PC-9 (cell line): ENCODE data around the gene ZDHHC14. TPM values are rescaled to one million over a fixed set of nuclear protein-coding genes. Genes with fewer than 3 reads are reported as not detected.

Experiments
- BruUV-seq: library from RNA; stranded (reverse); fragments of 400-500 nt; replicated peaks from 2 replicates; lab custom pipeline; 2021; lab: Mats Ljungman, UMichigan
- CTCF ChIA-PET: fragments of 300-600 bp; sonication (Branson Sonifier 250); formaldehyde crosslinking; loops from one replicate; lab custom pipeline; 2022; ENCODE audit warnings: antibody characterized with exemption; lab: Charles Lee
- POLR2A ChIA-PET: fragments of 300-600 bp; sonication (Branson Sonifier 250); formaldehyde crosslinking; loops from one replicate; lab custom pipeline; 2022; ENCODE audit warnings: antibody characterized with exemption; ENCODE audit not compliant: unreplicated experiment; lab: Charles Lee
- DNase-seq, 2 experiments: peaks; one replicate each; pipeline versions ENCODE4 v3.0.0 to v3.0.0-alpha.2; 2015 to 2022; ENCODE audit warnings: mixed read lengths in 1 of 2
- H2AFZ ChIP-seq: fragments of 200-600 bp; sonication (generic); 2 replicates; pipeline ENCODE4 v1.8.1; 2017; ENCODE audit warnings: antibody characterized with exemption
- H3F3A ChIP-seq: fragments of 200-600 bp; sonication (generic); 2 replicates; pipeline ENCODE4 v1.8.1; 2017; ENCODE audit warnings: antibody characterized with exemption, mild to moderate bottlenecking, low read depth; ENCODE audit not compliant: insufficient read depth
- H3K27ac ChIP-seq: fragments of 200-600 bp; sonication (generic); 2 replicates; pipeline ENCODE4 v1.6.1; 2016; ENCODE audit warnings: mixed run types
- H3K27me3 ChIP-seq: fragments of 200-600 bp; sonication (generic); 2 replicates; pipeline ENCODE4 v1.6.1; 2016; ENCODE audit warnings: low read depth, mixed run types; ENCODE audit not compliant: insufficient read depth
- H3K36me3 ChIP-seq: fragments of 200-600 bp; sonication (generic); 2 replicates; pipeline ENCODE4 v1.6.1; 2016; ENCODE audit warnings: low read depth, mixed run types
- H3K4me1 ChIP-seq: fragments of 200-600 bp; sonication (generic); replicated peaks from 2 replicates; pipeline ENCODE4 v1.6.1; 2016; ENCODE audit warnings: mixed run types; ENCODE audit not compliant: insufficient read depth
- H3K4me2 ChIP-seq: fragments of 200-600 bp; sonication (generic); 2 replicates; pipeline ENCODE4 v1.6.1; 2017; ENCODE audit warnings: mixed run types
- H3K4me3 ChIP-seq: fragments of 200-600 bp; sonication (generic); 2 replicates; pipeline ENCODE4 v1.6.1; 2016; ENCODE audit warnings: mixed run types
- H3K79me2 ChIP-seq: fragments of 200-600 bp; sonication (generic); 2 replicates; pipeline ENCODE4 v1.6.1; 2017; ENCODE audit warnings: low read depth, mixed run types
- H3K9me2 ChIP-seq: fragments of 200-600 bp; sonication (generic); 2 replicates; pipeline ENCODE4 v1.8.1; 2017; ENCODE audit warnings: mild to moderate bottlenecking; ENCODE audit not compliant: insufficient read depth
- H3K9me3 ChIP-seq: fragments of 200-600 bp; sonication (generic); 2 replicates; pipeline ENCODE4 v1.8.1; 2016; ENCODE audit warnings: low read depth; ENCODE audit not compliant: insufficient read depth
- H4K20me1 ChIP-seq: fragments of 200-600 bp; sonication (generic); 2 replicates; pipeline ENCODE4 v1.8.1; 2017; ENCODE audit not compliant: insufficient read depth
- EZH2 ChIP-seq: fragments of 200-600 bp; sonication (generic); IDR thresholded peaks from 2 replicates; pipeline ENCODE4 v1.8.0; 2017; ENCODE audit warnings: antibody characterized with exemption, low read depth
- intact Hi-C: fragments of 100-400 bp; cut with micrococcal nuclease; formaldehyde crosslinking; loops from one replicate; pipeline ENCODE4 v1.10.0; 2022; ENCODE audit not compliant: unreplicated experiment
- total RNA-seq: library from RNA; stranded (reverse); gene quantifications from 2 replicates; pipeline ENCODE4 v1.2.3, GENCODE V29; 2021
- TF ChIP-seq, protein P1 (sequence below): fragments of 200-600 bp; sonication (generic); conservative IDR thresholded peaks from 2 replicates; pipeline ENCODE4 v1.6.1; 2017; ENCODE audit warnings: mixed run types, antibody characterized with exemption, mild to moderate bottlenecking, moderate library complexity

The ZDHHC14 gene
- total RNA-seq, 1 experiment from 2014 or later, result 5.6 TPM

DNA sequence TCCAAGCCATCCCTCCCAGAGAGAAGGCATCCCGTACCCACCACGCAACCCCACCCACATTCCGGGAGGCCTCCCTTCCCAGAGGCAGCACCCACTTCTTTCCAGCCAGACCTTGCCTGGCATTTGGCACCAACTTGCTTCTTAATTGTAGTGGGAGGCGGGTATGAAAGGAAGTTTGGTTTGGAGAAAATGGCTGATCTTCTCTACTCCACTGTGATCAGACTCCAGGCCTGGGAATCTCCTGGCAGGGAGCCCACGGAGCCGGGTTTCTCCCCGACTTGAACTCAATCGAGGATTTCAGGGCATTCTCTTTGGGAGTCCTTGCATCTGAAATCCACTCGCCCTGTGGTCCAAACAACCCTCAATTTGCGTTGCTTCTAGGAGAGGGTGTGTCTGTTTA, 107.1 kb downstream of the ZDHHC14 start:
- Histone ChIP-seq H3K36me3 (no peaks in the 10 kb centered on the region), H4K20me1 (no peaks in the 10 kb centered on the region), H3K4me3 (no peak overlapping the region), H3K4me2 (no peak overlapping the region), H3K27ac (no peak overlapping the region), H2AFZ (no peak overlapping the region), H3F3A (no peaks in the 10 kb centered on the region), H3K4me1 (no peaks in the 10 kb centered on the region), H3K9me2 (no peaks in the 10 kb centered on the region), H3K79me2 (no peaks in the 10 kb centered on the region), H3K27me3 (no peaks in the 10 kb centered on the region), H3K9me3 (no peaks in the 10 kb centered on the region)
- no peak for DNase-seq
- no TSS peak for BruUV-seq
- no peak for TF ChIP-seq EZH2
- TF ChIP-seq, protein P1, sequence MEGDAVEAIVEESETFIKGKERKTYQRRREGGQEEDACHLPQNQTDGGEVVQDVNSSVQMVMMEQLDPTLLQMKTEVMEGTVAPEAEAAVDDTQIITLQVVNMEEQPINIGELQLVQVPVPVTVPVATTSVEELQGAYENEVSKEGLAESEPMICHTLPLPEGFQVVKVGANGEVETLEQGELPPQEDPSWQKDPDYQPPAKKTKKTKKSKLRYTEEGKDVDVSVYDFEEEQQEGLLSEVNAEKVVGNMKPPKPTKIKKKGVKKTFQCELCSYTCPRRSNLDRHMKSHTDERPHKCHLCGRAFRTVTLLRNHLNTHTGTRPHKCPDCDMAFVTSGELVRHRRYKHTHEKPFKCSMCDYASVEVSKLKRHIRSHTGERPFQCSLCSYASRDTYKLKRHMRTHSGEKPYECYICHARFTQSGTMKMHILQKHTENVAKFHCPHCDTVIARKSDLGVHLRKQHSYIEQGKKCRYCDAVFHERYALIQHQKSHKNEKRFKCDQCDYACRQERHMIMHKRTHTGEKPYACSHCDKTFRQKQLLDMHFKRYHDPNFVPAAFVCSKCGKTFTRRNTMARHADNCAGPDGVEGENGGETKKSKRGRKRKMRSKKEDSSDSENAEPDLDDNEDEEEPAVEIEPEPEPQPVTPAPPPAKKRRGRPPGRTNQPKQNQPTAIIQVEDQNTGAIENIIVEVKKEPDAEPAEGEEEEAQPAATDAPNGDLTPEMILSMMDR, result no peak
- ChIA-PET CTCF (no interaction called here), POLR2A (no interaction called here)
- intact Hi-C loops, result no loop called here

DNA sequence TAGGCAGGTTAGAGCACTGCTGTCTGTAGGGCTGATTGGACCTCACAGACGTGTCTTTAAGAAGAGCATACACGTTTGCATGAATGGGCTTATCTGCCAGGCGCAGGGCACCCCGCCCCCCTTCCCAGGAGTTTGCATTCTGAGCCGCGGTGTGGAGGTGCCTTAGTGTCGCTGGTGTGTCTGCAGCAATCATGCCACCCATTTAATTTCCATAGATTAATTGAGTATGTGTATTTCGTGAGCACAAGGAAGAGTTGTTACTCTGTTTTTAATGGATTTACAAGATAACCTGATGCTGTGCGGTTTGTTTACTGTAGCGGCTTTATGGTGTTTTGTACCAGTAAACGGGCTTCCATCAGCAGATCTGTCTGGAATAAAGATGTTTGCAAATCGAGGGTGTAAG, 107.7 kb downstream of the ZDHHC14 start:
- TF ChIP-seq, protein P1, result no peak
- TF ChIP-seq EZH2, result no peak
- CTCF ChIA-PET, result no interaction called here
- H3K9me2 ChIP-seq, result no peaks in the 10 kb centered on the region
- H3K4me1 ChIP-seq, result no peaks in the 10 kb centered on the region
- H3K4me3 ChIP-seq, result no peak overlapping the region
- H3K9me3 ChIP-seq, result no peaks in the 10 kb centered on the region
- no peaks in the 10 kb centered on the region for H3F3A ChIP-seq
- H2AFZ ChIP-seq, result no peak overlapping the region
- intact Hi-C loops, result no loop called here
- POLR2A ChIA-PET, result no interaction called here
- no peak for DNase-seq
- H3K79me2 ChIP-seq, result no peaks in the 10 kb centered on the region
- BruUV-seq, result no TSS peak
- no peak overlapping the region for H3K27ac ChIP-seq
- no peak overlapping the region for H3K4me2 ChIP-seq
- H4K20me1 ChIP-seq, result no peaks in the 10 kb centered on the region
- H3K27me3 ChIP-seq, result no peaks in the 10 kb centered on the region
- H3K36me3 ChIP-seq, result no peaks in the 10 kb centered on the region

DNA sequence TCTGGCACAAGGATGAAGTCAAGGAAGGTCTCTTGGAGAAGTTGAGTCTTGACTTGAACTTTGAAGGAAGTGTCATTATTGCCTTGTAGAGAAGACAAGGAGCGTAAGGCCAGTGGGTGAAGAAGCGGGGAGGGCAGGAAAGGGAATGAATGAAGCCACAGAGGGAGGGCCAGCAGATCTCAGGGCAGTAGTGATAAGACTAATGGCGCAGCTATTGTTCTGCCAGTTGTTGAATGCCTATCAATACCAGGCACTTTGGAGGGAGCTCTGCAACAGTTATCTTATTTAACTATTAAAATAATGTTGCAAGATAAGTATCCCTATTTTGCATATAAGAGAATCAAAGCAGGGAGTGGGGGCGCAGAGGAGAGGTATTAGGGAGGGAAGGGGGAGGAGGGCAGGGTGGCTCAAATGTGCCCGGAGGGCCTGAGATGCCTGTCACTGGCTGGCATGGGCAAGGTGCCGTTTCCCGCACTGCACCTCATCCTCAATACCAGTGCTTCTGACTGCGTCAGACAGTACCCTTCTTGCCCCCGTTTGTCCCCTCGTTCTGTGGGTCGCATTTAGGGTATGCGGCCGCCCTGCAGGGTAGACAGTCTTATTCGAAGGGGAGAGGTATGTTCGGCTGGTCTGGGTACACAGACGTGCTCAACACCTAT, 109.8 kb downstream of the ZDHHC14 start:
- Histone ChIP-seq H3K36me3 (no peaks in the 10 kb centered on the region), H3K27me3 (no peaks in the 10 kb centered on the region), H3F3A (no peaks in the 10 kb centered on the region), H2AFZ (no peak overlapping the region), H3K4me3 (no peak overlapping the region), H4K20me1 (no peaks in the 10 kb centered on the region), H3K27ac (no peak overlapping the region), H3K79me2 (no peaks in the 10 kb centered on the region), H3K9me3 (no peaks in the 10 kb centered on the region), H3K4me2 (no peak overlapping the region), H3K4me1 (no peaks in the 10 kb centered on the region), H3K9me2 (no peaks in the 10 kb centered on the region)
- intact Hi-C loops, result no loop called here
- CTCF ChIA-PET, result no interaction called here
- no TSS peak for BruUV-seq
- DNase-seq, result no peak
- TF ChIP-seq EZH2, result no peak
- TF ChIP-seq, protein P1, result no peak
- POLR2A ChIA-PET, result no interaction called here
